ENCODE results near the gene ITPR1.

The ITPR1 gene

DNA sequence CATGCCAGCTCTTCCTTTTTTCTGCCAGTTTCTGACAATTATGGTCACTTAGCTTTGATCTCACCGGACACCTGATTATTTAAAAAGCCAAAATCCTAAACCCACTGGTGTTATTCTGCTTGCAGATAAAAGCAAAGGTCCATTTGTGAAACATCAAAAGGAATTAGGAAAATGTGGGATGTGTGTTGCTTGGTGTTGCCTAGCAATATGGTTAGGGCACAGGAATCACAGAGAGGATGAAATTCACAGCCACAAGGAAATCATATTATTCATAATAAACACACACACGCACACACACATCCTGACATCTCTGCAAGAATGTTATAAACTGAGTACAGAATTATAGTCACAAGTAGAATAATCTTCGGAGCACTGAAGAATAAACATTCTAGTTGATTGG lies 396.7 kb downstream of the ITPR1 start:
- TF ChIP-seq, protein P1, sequence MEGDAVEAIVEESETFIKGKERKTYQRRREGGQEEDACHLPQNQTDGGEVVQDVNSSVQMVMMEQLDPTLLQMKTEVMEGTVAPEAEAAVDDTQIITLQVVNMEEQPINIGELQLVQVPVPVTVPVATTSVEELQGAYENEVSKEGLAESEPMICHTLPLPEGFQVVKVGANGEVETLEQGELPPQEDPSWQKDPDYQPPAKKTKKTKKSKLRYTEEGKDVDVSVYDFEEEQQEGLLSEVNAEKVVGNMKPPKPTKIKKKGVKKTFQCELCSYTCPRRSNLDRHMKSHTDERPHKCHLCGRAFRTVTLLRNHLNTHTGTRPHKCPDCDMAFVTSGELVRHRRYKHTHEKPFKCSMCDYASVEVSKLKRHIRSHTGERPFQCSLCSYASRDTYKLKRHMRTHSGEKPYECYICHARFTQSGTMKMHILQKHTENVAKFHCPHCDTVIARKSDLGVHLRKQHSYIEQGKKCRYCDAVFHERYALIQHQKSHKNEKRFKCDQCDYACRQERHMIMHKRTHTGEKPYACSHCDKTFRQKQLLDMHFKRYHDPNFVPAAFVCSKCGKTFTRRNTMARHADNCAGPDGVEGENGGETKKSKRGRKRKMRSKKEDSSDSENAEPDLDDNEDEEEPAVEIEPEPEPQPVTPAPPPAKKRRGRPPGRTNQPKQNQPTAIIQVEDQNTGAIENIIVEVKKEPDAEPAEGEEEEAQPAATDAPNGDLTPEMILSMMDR (conservative IDR thresholded peaks at IDR 0.05; ENCODE audit: low read depth): no peak
- no peak for DNase-seq (ENCODE audit: low spot score)
- CTCF ChIA-PET: no interaction called here

DNA sequence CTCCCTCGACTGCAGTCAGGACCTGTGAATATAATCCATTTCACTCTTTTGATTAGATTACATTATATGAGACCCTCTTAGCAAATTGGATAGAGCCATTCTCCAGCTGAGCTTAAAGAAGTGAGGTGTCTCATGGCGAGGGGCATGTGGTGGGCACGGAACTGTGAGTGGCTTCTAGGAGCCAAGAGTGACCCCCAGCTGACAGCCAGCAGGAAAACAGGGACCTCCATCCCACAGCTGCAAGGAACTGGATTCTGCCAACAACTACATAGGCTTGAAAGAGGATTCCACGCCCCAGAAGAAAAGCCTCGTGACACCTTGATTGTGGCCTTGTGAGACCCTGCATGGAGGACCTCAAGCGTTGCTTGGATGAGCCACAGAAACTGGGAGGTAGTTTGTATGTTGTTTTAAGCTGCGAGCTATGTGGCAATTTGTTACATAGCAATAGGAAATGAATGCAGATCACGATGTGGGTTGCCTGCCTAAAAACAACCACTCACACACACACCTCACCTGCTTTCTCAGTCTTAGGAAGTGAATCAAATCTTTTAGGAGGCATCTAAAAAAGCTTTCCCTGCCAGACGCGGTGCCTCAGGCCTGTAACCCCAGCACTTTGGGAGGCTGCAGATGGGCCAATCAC lies 401.9 kb downstream of the ITPR1 start:
- POLR2A ChIA-PET (ENCODE audit: low non-redundant PET): no interaction called here
- CTCF ChIA-PET: no interaction called here
- H3K27ac ChIP-seq: no peak overlapping the region
- no peak for DNase-seq (ENCODE audit: low spot score)
- TF ChIP-seq, protein P1 (conservative IDR thresholded peaks at IDR 0.05; ENCODE audit: low read depth): no peak

More for the DNA sequence above, 396.7 kb downstream of the ITPR1 start:
- H3K27ac ChIP-seq: no peak overlapping the region
- POLR2A ChIA-PET (ENCODE audit: low non-redundant PET): no interaction called here

DNA sequence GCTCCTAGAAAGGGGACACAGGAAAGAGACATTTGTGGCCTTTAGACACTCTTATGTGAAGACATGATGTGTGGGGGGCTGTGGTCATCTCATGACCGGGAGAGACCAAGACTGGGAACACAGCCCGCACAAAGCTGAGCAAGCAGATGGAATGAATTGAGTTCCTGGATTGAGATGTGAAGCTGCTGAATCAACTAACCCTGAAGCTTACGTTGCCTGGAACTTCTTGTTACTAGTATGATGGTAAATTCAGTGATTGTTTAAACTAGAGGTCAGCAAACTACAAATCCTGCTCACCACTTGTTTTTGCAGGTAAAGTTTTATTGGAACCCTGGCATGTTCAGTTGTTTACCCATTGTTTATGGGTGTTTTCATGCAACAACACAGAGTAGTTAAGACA lies 402.7 kb downstream of the ITPR1 start:
- H3K27ac ChIP-seq: no peak overlapping the region
- no peak for DNase-seq (ENCODE audit: low spot score)
- TF ChIP-seq, protein P1 (conservative IDR thresholded peaks at IDR 0.05; ENCODE audit: low read depth): no peak
- ChIA-PET POLR2A (ENCODE audit: low non-redundant PET) (no interaction called here), CTCF (no interaction called here)
